ENCODE measurements around the gene SYCE1L. TPM values are rescaled to one million over a fixed set of nuclear protein-coding genes. Genes with fewer than 3 reads are reported as not detected.
"Not testable (repeated sequence)": the region's sequence is repeated elsewhere in the genome, so short reads cannot be mapped to it uniquely, and the experiment has no call there.

The SYCE1L gene, protein sequence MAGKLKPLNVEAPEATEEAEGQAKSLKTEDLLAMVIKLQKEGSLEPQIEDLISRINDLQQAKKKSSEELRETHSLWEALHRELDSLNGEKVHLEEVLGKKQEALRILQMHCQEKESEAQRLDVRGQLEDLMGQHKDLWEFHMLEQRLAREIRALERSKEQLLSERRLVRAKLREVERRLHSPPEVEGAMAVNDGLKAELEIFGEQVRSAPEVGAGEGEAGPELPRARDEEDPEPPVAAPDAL
- total RNA-seq = under 1 TPM in 3 of 4 donors, not detected in 1; 0.56 to 0.84 (median 0.69) TPM

DNA sequence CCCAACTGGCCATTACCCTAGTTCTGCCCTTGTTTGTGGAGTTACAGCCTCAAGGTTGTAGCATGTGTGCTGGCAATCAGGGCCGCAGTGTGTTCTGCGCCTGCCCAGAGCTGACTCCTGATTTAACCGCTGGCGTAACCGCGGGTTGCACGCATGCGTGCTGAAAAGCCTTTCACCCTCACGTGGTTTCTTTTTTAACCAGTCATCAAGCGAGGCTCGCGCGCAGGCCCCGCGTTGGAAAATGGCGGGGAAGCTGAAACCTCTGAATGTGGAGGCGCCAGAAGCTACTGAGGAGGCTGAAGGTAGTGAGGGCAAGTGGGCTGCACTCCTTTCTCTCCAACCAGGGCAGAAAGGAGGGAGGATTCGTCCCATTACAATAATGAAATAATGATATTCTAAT is at the start of gene SYCE1L:
Gene SYCE1L (plus strand): TSS at position 198 of the 400 bp plus-strand sequence. CDS start 44 bp downstream, at position 242.
- DNase-seq (ENCODE audit: low spot score) = no peak
- ATAC-seq (ENCODE audit: low FRiP score) = no peak
- TF ChIP-seq, protein P1, sequence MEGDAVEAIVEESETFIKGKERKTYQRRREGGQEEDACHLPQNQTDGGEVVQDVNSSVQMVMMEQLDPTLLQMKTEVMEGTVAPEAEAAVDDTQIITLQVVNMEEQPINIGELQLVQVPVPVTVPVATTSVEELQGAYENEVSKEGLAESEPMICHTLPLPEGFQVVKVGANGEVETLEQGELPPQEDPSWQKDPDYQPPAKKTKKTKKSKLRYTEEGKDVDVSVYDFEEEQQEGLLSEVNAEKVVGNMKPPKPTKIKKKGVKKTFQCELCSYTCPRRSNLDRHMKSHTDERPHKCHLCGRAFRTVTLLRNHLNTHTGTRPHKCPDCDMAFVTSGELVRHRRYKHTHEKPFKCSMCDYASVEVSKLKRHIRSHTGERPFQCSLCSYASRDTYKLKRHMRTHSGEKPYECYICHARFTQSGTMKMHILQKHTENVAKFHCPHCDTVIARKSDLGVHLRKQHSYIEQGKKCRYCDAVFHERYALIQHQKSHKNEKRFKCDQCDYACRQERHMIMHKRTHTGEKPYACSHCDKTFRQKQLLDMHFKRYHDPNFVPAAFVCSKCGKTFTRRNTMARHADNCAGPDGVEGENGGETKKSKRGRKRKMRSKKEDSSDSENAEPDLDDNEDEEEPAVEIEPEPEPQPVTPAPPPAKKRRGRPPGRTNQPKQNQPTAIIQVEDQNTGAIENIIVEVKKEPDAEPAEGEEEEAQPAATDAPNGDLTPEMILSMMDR (IDR thresholded peaks at IDR 0.05) = no peak

DNA sequence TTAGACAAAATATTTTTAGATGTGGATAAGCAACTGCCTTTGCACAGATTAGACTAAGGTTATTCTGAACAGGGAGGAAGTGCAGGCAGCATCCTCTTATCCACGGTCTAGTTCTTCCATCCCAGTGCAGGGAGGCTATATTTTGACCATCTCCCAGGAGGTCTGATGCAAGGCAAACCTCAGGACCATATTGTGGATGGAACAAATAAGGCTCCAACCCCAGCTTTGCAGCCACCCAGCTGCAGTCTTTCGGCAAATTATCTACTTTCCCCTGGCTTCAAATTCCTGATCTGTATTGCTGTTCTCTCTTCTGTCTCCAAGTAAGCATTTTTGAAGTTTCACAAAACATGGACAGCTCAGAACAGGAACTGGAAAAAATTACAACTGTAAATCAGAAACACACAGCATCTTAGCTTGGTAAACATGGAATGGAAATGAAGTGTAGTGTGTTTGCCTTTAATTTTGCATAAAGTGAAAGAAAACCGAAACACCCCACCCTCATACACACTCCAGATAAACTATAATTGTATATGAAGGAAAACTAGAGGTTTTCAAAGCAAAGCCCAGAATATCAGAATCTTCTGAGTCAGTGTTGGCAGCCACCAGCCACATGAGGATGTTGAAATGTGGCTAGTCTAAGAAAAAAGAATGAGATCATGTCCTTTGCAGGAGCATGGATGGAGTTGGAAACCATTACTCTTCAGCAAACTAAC is 41.7 kb upstream of the SYCE1L start:
- TF ChIP-seq, protein P1 (IDR thresholded peaks at IDR 0.05) = no peak
- ATAC-seq (ENCODE audit: low FRiP score) = no peak
- no peak for DNase-seq (ENCODE audit: low spot score)

DNA sequence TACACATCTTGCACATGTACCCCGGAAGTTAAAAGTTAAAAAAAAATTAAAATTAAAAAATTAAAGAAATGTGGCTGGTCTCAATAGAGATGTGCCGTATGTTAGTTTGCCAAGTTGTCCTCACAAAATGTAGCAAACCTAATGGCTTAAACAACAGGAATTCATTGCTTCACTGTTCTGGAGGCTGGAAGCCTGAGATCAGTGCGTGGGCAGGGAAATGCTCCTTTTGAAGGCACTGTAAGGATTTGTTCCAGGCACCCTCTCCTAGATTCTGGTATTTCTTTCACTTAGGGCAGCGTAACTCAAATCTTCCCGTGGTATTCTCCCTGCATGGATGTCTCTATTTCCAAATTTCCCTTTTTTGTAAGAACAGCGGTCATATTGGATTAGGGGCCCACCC is 40.9 kb upstream of the SYCE1L start:
- no peak for ATAC-seq (ENCODE audit: low FRiP score)
- no peak for DNase-seq (ENCODE audit: low spot score)
- TF ChIP-seq, protein P1 (IDR thresholded peaks at IDR 0.05) = no peak

DNA sequence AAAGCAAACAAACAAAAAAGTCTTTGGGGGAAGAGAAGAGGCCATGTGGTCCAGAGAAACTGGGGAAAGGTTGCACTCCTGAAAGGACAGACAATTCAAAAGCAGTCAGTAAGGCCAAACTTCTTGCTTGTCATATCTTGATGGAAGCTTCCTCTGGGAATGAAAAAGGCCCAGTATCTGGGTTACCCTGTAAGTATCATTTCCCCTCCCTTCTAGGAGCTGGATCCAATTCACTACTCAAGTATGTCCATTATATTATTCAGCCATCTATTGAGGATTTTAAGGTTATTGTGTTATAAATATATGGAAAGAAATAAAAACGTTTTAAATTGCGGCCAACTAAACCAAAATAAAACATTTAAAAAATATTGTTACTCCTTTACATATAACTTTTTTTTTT is 34.2 kb upstream of the SYCE1L start:
- TF ChIP-seq, protein P1 (IDR thresholded peaks at IDR 0.05) = no peak
- ATAC-seq (ENCODE audit: low FRiP score) = no peak

DNA sequence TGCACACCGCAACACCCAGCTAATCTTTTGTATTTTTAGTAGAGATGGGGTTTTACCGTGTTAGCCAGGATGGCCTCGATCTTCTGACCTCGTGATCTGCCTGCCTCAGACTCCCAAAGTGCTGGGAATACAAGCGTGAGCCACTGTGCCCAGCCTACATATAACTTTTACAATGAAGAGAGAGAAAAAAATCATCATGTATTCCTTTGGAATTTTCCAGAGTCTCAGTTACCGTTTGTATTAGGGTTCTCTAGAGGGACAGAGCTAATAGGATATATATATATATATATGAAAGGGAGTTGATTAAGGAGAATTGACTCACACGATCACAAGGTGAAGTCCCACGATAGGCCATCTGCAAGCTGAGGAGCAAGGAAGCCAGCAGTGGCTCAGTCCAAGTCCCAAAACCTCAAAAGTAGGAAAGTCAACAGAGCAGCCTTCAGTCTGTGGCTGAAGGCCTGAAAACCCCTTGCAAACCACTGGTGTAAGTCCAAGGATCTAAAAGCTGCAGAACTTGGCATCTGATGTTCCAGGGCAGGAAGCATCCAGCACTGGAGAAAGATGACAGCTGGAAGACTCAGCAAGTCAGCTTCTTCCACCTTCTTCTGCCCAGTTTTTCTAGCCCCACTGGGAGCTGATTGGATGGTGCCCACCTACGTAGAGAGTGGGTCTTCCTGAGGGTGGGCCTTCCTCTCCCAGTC is 33.5 kb upstream of the SYCE1L start:
- not testable (repeated sequence) for ATAC-seq (ENCODE audit: low FRiP score); DNase-seq (ENCODE audit: low spot score)

More for the DNA sequence above, 34.2 kb upstream of the SYCE1L start:
- DNase-seq (ENCODE audit: low spot score) = no peak

DNA sequence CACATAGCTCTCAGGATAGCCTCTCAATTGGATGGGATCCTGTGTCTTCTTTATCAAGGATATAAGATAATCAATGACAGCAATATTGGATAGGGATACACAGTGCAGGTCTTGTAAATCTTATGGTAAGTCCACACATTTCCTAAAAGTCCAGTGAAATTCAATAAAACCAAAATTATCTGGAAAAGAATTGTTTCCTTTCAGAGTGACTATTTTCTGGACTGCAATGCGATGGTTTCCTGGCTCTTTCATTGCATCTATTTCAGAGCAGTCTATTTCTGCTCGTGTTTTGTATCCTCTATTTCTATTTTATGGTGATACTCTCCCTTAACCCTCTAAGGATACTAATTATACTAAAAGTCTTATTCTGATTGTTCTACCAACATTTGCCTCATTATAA is 32.5 kb upstream of the SYCE1L start:
- TF ChIP-seq, protein P1 (IDR thresholded peaks at IDR 0.05) = no peak
- no peak for ATAC-seq (ENCODE audit: low FRiP score)
- DNase-seq (ENCODE audit: low spot score) = no peak

DNA sequence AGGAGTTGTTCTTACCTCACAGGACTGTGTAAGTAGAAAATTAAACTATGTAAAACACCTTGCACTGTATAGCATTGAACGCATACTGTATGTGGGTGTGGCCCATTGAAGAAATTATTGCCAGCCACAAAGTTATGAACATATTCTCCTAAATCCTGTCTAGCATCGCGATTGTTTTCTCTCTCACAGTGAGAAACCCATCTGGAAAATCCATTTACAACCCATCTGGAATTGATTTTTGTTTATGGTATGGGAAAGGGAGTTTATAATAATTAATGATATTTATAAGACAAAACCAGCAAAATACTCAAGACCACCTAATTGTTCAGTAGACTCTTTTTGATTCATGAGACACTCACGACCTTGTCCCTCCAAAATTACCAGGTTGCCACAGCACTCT is 30.3 kb upstream of the SYCE1L start:
- TF ChIP-seq, protein P1 (IDR thresholded peaks at IDR 0.05) = no peak
- no peak for DNase-seq (ENCODE audit: low spot score)
- no peak for ATAC-seq (ENCODE audit: low FRiP score)
